Memory B cell (primary cell): ENCODE measurements around the gene FZD8.

Experiments used
- ATAC-seq: fragments of 150-1000 bp; cut with Tn5 transposase; 2 replicates; pipeline ENCODE4 v1.10.0; 2021; ENCODE audit warnings: low read depth, mild to moderate bottlenecking, moderate library complexity
- DNase-seq, 2 donors: peaks; one replicate each; pipeline ENCODE4 v3.0.0; 2022; ENCODE audit warnings: low spot score in 2 of 2
- H3K27ac Mint-ChIP-seq: one replicate; pipeline ENCODE4 v1.8.0; 2022; ENCODE audit warnings: mild to moderate bottlenecking, moderate library complexity, mixed read lengths
- H3K27me3 Mint-ChIP-seq: one replicate; pipeline ENCODE4 v1.8.0; 2022; ENCODE audit warnings: mixed read lengths
- H3K36me3 Mint-ChIP-seq: one replicate; pipeline ENCODE4 v1.8.0; 2022; ENCODE audit warnings: mild to moderate bottlenecking, mixed read lengths
- H3K4me1 Mint-ChIP-seq: one replicate; pipeline ENCODE4 v1.8.0; 2022; ENCODE audit warnings: mixed read lengths
- H3K4me3 Mint-ChIP-seq: one replicate; pipeline ENCODE4 v1.8.0; 2022; ENCODE audit warnings: mild to moderate bottlenecking, moderate library complexity, mixed read lengths
- H3K9me3 Mint-ChIP-seq: one replicate; pipeline ENCODE4 v1.8.0; 2022; ENCODE audit warnings: mixed read lengths

FZD8 gene

GRCh38 chr10:35635576-35635975, 6.5 kb downstream of the FZD8 start:
- Mint-ChIP-seq H3K4me3 (no peak overlapping the region), H3K36me3 (no peaks in the 10 kb centered on the region), H3K27ac (no peak overlapping the region), H3K27me3 (peaks cover 3% of the 10 kb centered on the region), H3K9me3 (no peaks in the 10 kb centered on the region), H3K4me1 (peaks cover 6% of the 10 kb centered on the region)
- peak; percentile 91 for ATAC-seq
- peak in 1 of 2 donors; percentile 65 for DNase-seq

- peaks cover 4% of the 10 kb centered on the region for H3K4me1 Mint-ChIP-seq
- H3K4me3 Mint-ChIP-seq, result no peak overlapping the region
- ATAC-seq (no peak), DNase-seq (no peak)
- no peaks in the 10 kb centered on the region for H3K9me3 Mint-ChIP-seq
- peak overlapping the region; percentile 4 for H3K27ac Mint-ChIP-seq
- no peaks in the 10 kb centered on the region for H3K36me3 Mint-ChIP-seq
- peaks cover 9% of the 10 kb centered on the region for H3K27me3 Mint-ChIP-seq
Observed at GRCh38 chr10:35633006-35633980, 8.8 kb downstream of the FZD8 start.

GRCh38 chr10:35632027-35632426, 10.1 kb downstream of the FZD8 start:
- peaks cover 10% of the 10 kb centered on the region for H3K27me3 Mint-ChIP-seq
- H3K36me3 Mint-ChIP-seq, result no peaks in the 10 kb centered on the region

GRCh38 chr10:35631404-35631803, 10.7 kb downstream of the FZD8 start:
- peaks cover 4% of the 10 kb centered on the region for H3K4me1 Mint-ChIP-seq
- H3K4me3 Mint-ChIP-seq, result no peak overlapping the region
- peaks cover 12% of the 10 kb centered on the region for H3K27me3 Mint-ChIP-seq
- H3K27ac Mint-ChIP-seq, result no peak overlapping the region
- DNase-seq, result no peak
- no peaks in the 10 kb centered on the region for H3K9me3 Mint-ChIP-seq
- no peaks in the 10 kb centered on the region for H3K36me3 Mint-ChIP-seq
- ATAC-seq, result no peak

More at GRCh38 chr10:35632027-35632426, 10.1 kb downstream of the FZD8 start:
- Mint-ChIP-seq H3K9me3 (no peaks in the 10 kb centered on the region), H3K4me1 (peaks cover 4% of the 10 kb centered on the region), H3K4me3 (no peak overlapping the region), H3K27ac (no peak overlapping the region)
- DNase-seq, result no peak
- no peak for ATAC-seq

- Mint-ChIP-seq H3K4me1 (no peaks in the 10 kb centered on the region), H3K4me3 (no peak overlapping the region), H3K27ac (no peak overlapping the region), H3K9me3 (no peaks in the 10 kb centered on the region), H3K27me3 (peaks cover 20% of the 10 kb centered on the region), H3K36me3 (no peaks in the 10 kb centered on the region)
- ATAC-seq (no peak), DNase-seq (no peak)
Observed at GRCh38 chr10:35626971-35627507, 15.1 kb downstream of the FZD8 start.

GRCh38 chr10:35614312-35614711, 27.8 kb downstream of the FZD8 start:
- Mint-ChIP-seq H3K4me3 (no peak overlapping the region), H3K4me1 (peaks cover 2% of the 10 kb centered on the region), H3K9me3 (peaks cover 2% of the 10 kb centered on the region), H3K27ac (no peak overlapping the region), H3K27me3 (peaks cover 18% of the 10 kb centered on the region), H3K36me3 (no peaks in the 10 kb centered on the region)
- ATAC-seq (peak; percentile 29), DNase-seq (no peak)

- Mint-ChIP-seq H3K9me3 (peaks cover 2% of the 10 kb centered on the region), H3K36me3 (no peaks in the 10 kb centered on the region), H3K4me1 (peaks cover 2% of the 10 kb centered on the region), H3K27ac (no peak overlapping the region), H3K27me3 (peaks cover 18% of the 10 kb centered on the region), H3K4me3 (no peak overlapping the region)
- no peak for DNase-seq
- ATAC-seq, result no peak
Observed at GRCh38 chr10:35613597-35614226, 28.4 kb downstream of the FZD8 start.

GRCh38 chr10:35613107-35613440, 29.0 kb downstream of the FZD8 start:
- Mint-ChIP-seq H3K27me3 (peaks cover 16% of the 10 kb centered on the region), H3K27ac (no peak overlapping the region), H3K4me3 (no peak overlapping the region), H3K36me3 (no peaks in the 10 kb centered on the region), H3K4me1 (peaks cover 2% of the 10 kb centered on the region), H3K9me3 (peaks cover 2% of the 10 kb centered on the region)
- DNase-seq, result no peak
- ATAC-seq, result no peak

GRCh38 chr10:35612385-35613106, 29.6 kb downstream of the FZD8 start:
- no peak overlapping the region for H3K4me3 Mint-ChIP-seq
- H3K4me1 Mint-ChIP-seq, result peaks cover 2% of the 10 kb centered on the region
- no peak for ATAC-seq

GRCh38 chr10:35611750-35612149, 30.3 kb downstream of the FZD8 start:
- no peak overlapping the region for H3K4me3 Mint-ChIP-seq
- H3K9me3 Mint-ChIP-seq, result peaks cover 2% of the 10 kb centered on the region
- peaks cover 22% of the 10 kb centered on the region for H3K27me3 Mint-ChIP-seq
- H3K36me3 Mint-ChIP-seq, result no peaks in the 10 kb centered on the region
- DNase-seq, result no peak
- peaks cover 6% of the 10 kb centered on the region for H3K4me1 Mint-ChIP-seq
- H3K27ac Mint-ChIP-seq, result no peak overlapping the region
- ATAC-seq, result no peak

More at GRCh38 chr10:35612385-35613106, 29.6 kb downstream of the FZD8 start:
- DNase-seq, result no peak
- H3K36me3 Mint-ChIP-seq, result no peaks in the 10 kb centered on the region
- H3K27me3 Mint-ChIP-seq, result peaks cover 17% of the 10 kb centered on the region
- H3K27ac Mint-ChIP-seq, result no peak overlapping the region
- H3K9me3 Mint-ChIP-seq, result peaks cover 2% of the 10 kb centered on the region

GRCh38 chr10:35608328-35608672, 33.8 kb downstream of the FZD8 start:
- Mint-ChIP-seq H3K4me3 (no peak overlapping the region), H3K9me3 (peaks cover 2% of the 10 kb centered on the region), H3K36me3 (no peaks in the 10 kb centered on the region), H3K27ac (no peak overlapping the region), H3K27me3 (peaks cover 24% of the 10 kb centered on the region), H3K4me1 (peaks cover 8% of the 10 kb centered on the region)
- DNase-seq (no peak), ATAC-seq (no peak)

- peaks cover 25% of the 10 kb centered on the region for H3K27me3 Mint-ChIP-seq
- H3K4me1 Mint-ChIP-seq, result peaks cover 8% of the 10 kb centered on the region
- no peak for ATAC-seq
- H3K9me3 Mint-ChIP-seq, result peaks cover 2% of the 10 kb centered on the region
- no peak for DNase-seq
- peak overlapping the region; percentile 64 for H3K4me3 Mint-ChIP-seq
- no peak overlapping the region for H3K27ac Mint-ChIP-seq
- H3K36me3 Mint-ChIP-seq, result no peaks in the 10 kb centered on the region
Observed at GRCh38 chr10:35607475-35608327, 34.4 kb downstream of the FZD8 start.

GRCh38 chr10:35606430-35606829, 35.7 kb downstream of the FZD8 start:
- H3K4me3 Mint-ChIP-seq, result no peak overlapping the region
- H3K4me1 Mint-ChIP-seq, result peaks cover 8% of the 10 kb centered on the region
- peaks cover 4% of the 10 kb centered on the region for H3K9me3 Mint-ChIP-seq
- H3K27me3 Mint-ChIP-seq, result peaks cover 21% of the 10 kb centered on the region
- ATAC-seq, result no peak
- no peak for DNase-seq
- peaks cover under 1% of the 10 kb centered on the region for H3K36me3 Mint-ChIP-seq
- no peak overlapping the region for H3K27ac Mint-ChIP-seq
